Measurements from ENCODE around the gene PEDS1. TPM values are rescaled to one million over a fixed set of nuclear protein-coding genes. Genes with fewer than 3 reads are reported as not detected.

Gene PEDS1
- total RNA-seq, 1 experiment from 2014 or later = 53.8 TPM

DNA sequence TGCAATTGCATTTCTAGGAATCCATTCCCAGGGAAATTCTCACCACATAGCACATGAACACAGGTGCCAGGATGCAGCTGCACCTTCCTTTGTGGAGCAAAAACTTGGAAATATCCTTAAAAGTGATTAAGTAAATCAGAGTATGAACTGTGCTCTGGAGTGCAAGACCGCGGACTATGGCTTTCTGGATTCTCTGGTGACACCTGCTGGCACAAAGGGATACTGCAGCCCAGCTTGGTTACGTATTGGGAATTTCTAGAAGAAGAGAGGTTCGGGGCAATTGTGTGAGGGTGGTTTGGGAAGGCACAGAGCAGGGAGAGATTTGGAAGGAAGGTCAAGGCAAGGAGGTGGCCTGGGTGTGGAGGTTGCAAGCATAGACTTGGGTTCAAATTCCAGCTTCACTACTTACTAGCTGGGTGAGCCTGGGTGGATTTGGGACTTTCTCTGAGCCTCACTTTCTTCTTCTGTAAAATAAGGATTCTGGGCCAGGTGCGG, 15.9 kb upstream of the PEDS1 start:
- H3K9me3 ChIP-seq (ENCODE audit: low read length) = no peaks in the 10 kb centered on the region
- CTCF ChIA-PET = interaction anchor here (0.6 to 2.6 kb wide), 5 partner anchors 15 to 190 kb away, joined by 3 to 26 read pairs (median 4); partner anchors contain the start of gene PEDS1
- intact Hi-C loops (cut with micrococcal nuclease) = loop anchor here (1.0 to 5.0 kb wide), 2 partner anchors 48 to 187 kb away; partner anchors contain the start of gene SNAI1
- no peaks in the 10 kb centered on the region for H3K36me3 ChIP-seq (ENCODE audit: low read depth, low read length)
- no peak overlapping the region for H3K4me2 ChIP-seq (ENCODE audit: low read length)
- H3K4me1 ChIP-seq (ENCODE audit: insufficient read depth, low read length) = peaks cover 26% of the 10 kb centered on the region
- BruUV-seq (replicated peaks) = no TSS peak
- POLR2A ChIA-PET (ENCODE audit: unreplicated experiment) = no interaction called here
- no peaks in the 10 kb centered on the region for H3K27me3 ChIP-seq (ENCODE audit: low read length)
- H3K79me2 ChIP-seq (ENCODE audit: low read length) = no peaks in the 10 kb centered on the region
- no peak overlapping the region for H2AFZ ChIP-seq (ENCODE audit: low read length)
- H3K27ac ChIP-seq (ENCODE audit: low read length) = no peak overlapping the region
- DNase-seq = peak; percentile 99
- TF ChIP-seq, protein P1, sequence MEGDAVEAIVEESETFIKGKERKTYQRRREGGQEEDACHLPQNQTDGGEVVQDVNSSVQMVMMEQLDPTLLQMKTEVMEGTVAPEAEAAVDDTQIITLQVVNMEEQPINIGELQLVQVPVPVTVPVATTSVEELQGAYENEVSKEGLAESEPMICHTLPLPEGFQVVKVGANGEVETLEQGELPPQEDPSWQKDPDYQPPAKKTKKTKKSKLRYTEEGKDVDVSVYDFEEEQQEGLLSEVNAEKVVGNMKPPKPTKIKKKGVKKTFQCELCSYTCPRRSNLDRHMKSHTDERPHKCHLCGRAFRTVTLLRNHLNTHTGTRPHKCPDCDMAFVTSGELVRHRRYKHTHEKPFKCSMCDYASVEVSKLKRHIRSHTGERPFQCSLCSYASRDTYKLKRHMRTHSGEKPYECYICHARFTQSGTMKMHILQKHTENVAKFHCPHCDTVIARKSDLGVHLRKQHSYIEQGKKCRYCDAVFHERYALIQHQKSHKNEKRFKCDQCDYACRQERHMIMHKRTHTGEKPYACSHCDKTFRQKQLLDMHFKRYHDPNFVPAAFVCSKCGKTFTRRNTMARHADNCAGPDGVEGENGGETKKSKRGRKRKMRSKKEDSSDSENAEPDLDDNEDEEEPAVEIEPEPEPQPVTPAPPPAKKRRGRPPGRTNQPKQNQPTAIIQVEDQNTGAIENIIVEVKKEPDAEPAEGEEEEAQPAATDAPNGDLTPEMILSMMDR (conservative IDR thresholded peaks at IDR 0.05; ENCODE audit: low read depth, low read length) = peak; percentile 99
- no peak for TF ChIP-seq EZH2phosphoT487 (IDR thresholded peaks at IDR 0.05; ENCODE audit: borderline replicate concordance, low read length)
- no peak overlapping the region for H3K4me3 ChIP-seq (ENCODE audit: low read length)
- peak; percentile 42 for ATAC-seq
- H3K9ac ChIP-seq (ENCODE audit: low read length) = no peak overlapping the region
- H4K20me1 ChIP-seq (ENCODE audit: low read length) = no peaks in the 10 kb centered on the region
- H3K9me2 ChIP-seq (replicated peaks; ENCODE audit: low read length) = no peaks in the 10 kb centered on the region
- peaks cover under 1% of the 10 kb centered on the region for H3F3A ChIP-seq (ENCODE audit: low read length, unreplicated experiment)

GRCh38 chr20:50165684-50166554, 12.4 kb upstream of the PEDS1 start:
- Histone ChIP-seq H3K36me3 (ENCODE audit: low read depth, low read length) (no peaks in the 10 kb centered on the region), H3K79me2 (ENCODE audit: low read length) (no peaks in the 10 kb centered on the region), H3K9me3 (ENCODE audit: low read length) (no peaks in the 10 kb centered on the region), H3F3A (ENCODE audit: low read length, unreplicated experiment) (peaks cover 3% of the 10 kb centered on the region), H3K9me2 (replicated peaks; ENCODE audit: low read length) (no peaks in the 10 kb centered on the region), H4K20me1 (ENCODE audit: low read length) (no peaks in the 10 kb centered on the region), H3K27ac (ENCODE audit: low read length) (peak overlapping the region; percentile 81), H3K27me3 (ENCODE audit: low read length) (no peaks in the 10 kb centered on the region), H3K9ac (ENCODE audit: low read length) (peak overlapping the region; percentile 58), H3K4me2 (ENCODE audit: low read length) (peak overlapping the region; percentile 86), H3K4me1 (ENCODE audit: insufficient read depth, low read length) (peaks cover 42% of the 10 kb centered on the region), H3K4me3 (ENCODE audit: low read length) (peak overlapping the region; percentile 66), H2AFZ (ENCODE audit: low read length) (peak overlapping the region; percentile 63)
- TF ChIP-seq EZH2 (IDR thresholded peaks at IDR 0.05; ENCODE audit: low read length, unreplicated experiment) (no peak), EZH2phosphoT487 (IDR thresholded peaks at IDR 0.05; ENCODE audit: borderline replicate concordance, low read length) (no peak)
- TF ChIP-seq, protein P1 (conservative IDR thresholded peaks at IDR 0.05; ENCODE audit: low read depth, low read length) = peak; percentile 15; the same call in 1 of the 2 replicates
- BruUV-seq (replicated peaks) = TSS peak; percentile 87
- DNase-seq = peak; percentile 100
- ChIA-PET CTCF (interaction anchor here (0.5 to 1.4 kb wide), 5 partner anchors 12 to 765 kb away, joined by 6 to 21 read pairs (median 9); partner anchors contain the start of genes ADNP and PEDS1), POLR2A (ENCODE audit: unreplicated experiment) (interaction anchor here (0.7 to 1.1 kb wide), 2 partner anchors 13 to 25 kb away, joined by 5 to 12 read pairs; partner anchors contain the start of gene PEDS1)
- intact Hi-C loops (cut with micrococcal nuclease) = loop anchor here (2.0 to 5.0 kb wide), 2 partner anchors 13 to 184 kb away; partner anchors contain the start of genes PEDS1 and SNAI1
- peak; percentile 89 for ATAC-seq
